Neural crest cell (in vitro differentiated cells): ENCODE results near the gene TSHZ2. TPM values are rescaled to one million over a fixed set of nuclear protein-coding genes. Genes with fewer than 3 reads are reported as not detected.
"Not testable (repeated sequence)": the region's sequence is repeated elsewhere in the genome, so short reads cannot be mapped to it uniquely, and the experiment has no call there.

ENCODE experiments used
- DNase-seq: peaks from one replicate; pipeline ENCODE4 v3.0.0; 2021; ENCODE audit warnings: low read depth, mixed read lengths, low spot score
- H3K27ac Mint-ChIP-seq: one replicate; pipeline ENCODE4 v1.8.0; 2021; ENCODE audit warnings: mild to moderate bottlenecking, mixed read lengths; ENCODE audit not compliant: unreplicated experiment
- H3K27me3 Mint-ChIP-seq: 2 replicates; pipeline ENCODE4 v1.8.0; 2021; ENCODE audit warnings: low read depth, mild to moderate bottlenecking, mixed read lengths
- H3K36me3 Mint-ChIP-seq: 2 replicates; pipeline ENCODE4 v1.8.0; 2021; ENCODE audit warnings: low read depth, mild to moderate bottlenecking, mixed read lengths
- H3K4me1 Mint-ChIP-seq: 2 replicates; pipeline ENCODE4 v1.8.0; 2021; ENCODE audit warnings: mixed read lengths
- H3K4me3 Mint-ChIP-seq: one replicate; pipeline ENCODE4 v1.8.0; 2021; ENCODE audit warnings: mild to moderate bottlenecking, mixed read lengths
- H3K9me3 Mint-ChIP-seq: 2 replicates; pipeline ENCODE4 v1.8.0; 2021; ENCODE audit warnings: mixed read lengths
- CTCF ChIP-seq: fragments of 200-600 bp; sonication (generic); conservative IDR thresholded peaks from 2 replicates; pipeline ENCODE4 v1.5.0; 2021; ENCODE audit warnings: antibody characterized with exemption, mild to moderate bottlenecking
- total RNA-seq: library from RNA; stranded (reverse); gene quantifications from 2 replicates; pipeline ENCODE4 v1.2.1, GENCODE V29; 2021

The TSHZ2 gene
- total RNA-seq, 1 donor from 2014 or later = 6.4 TPM

GRCh38 chr20:53365539-53366075, 393.4 kb downstream of the TSHZ2 start:
- no peaks in the 10 kb centered on the region for H3K36me3 Mint-ChIP-seq
- H3K9me3 Mint-ChIP-seq = peaks cover 2% of the 10 kb centered on the region
- H3K27ac Mint-ChIP-seq = no peak overlapping the region
- peaks cover 32% of the 10 kb centered on the region for H3K4me1 Mint-ChIP-seq
- DNase-seq = no peak
- TF ChIP-seq CTCF = no peak
- no peak overlapping the region for H3K4me3 Mint-ChIP-seq
- peaks cover 3% of the 10 kb centered on the region for H3K27me3 Mint-ChIP-seq

GRCh38 chr20:53366928-53367327, 394.8 kb downstream of the TSHZ2 start:
- H3K27ac Mint-ChIP-seq, H3K9me3 Mint-ChIP-seq, H3K27me3 Mint-ChIP-seq, H3K4me3 Mint-ChIP-seq, H3K36me3 Mint-ChIP-seq, DNase-seq: not testable (repeated sequence)
- H3K4me1 Mint-ChIP-seq = peaks cover 23% of the 10 kb centered on the region

GRCh38 chr20:53369871-53370270, 397.7 kb downstream of the TSHZ2 start:
- Mint-ChIP-seq H3K9me3 (peaks cover 2% of the 10 kb centered on the region), H3K27ac (no peak overlapping the region), H3K36me3 (no peaks in the 10 kb centered on the region), H3K4me3 (no peak overlapping the region), H3K27me3 (peaks cover 3% of the 10 kb centered on the region), H3K4me1 (peaks cover 23% of the 10 kb centered on the region)
- TF ChIP-seq CTCF = no peak
- no peak for DNase-seq

- no peak for TF ChIP-seq CTCF
- Mint-ChIP-seq H3K9me3 (peaks cover 4% of the 10 kb centered on the region), H3K4me3 (no peak overlapping the region), H3K36me3 (peaks cover 2% of the 10 kb centered on the region), H3K27ac (no peak overlapping the region), H3K4me1 (peaks cover 23% of the 10 kb centered on the region), H3K27me3 (peaks cover 3% of the 10 kb centered on the region)
- DNase-seq = no peak
Observed at GRCh38 chr20:53370345-53370961, 398.3 kb downstream of the TSHZ2 start.

GRCh38 chr20:53371216-53371615, 399.1 kb downstream of the TSHZ2 start:
- H3K27ac Mint-ChIP-seq = no peak overlapping the region
- DNase-seq = no peak
- H3K4me1 Mint-ChIP-seq = peaks cover 16% of the 10 kb centered on the region
- no peak for TF ChIP-seq CTCF
- H3K36me3 Mint-ChIP-seq = peaks cover 2% of the 10 kb centered on the region
- no peak overlapping the region for H3K4me3 Mint-ChIP-seq
- H3K9me3 Mint-ChIP-seq = peaks cover 4% of the 10 kb centered on the region
- no peaks in the 10 kb centered on the region for H3K27me3 Mint-ChIP-seq

- DNase-seq = no peak
- Mint-ChIP-seq H3K27ac (no peak overlapping the region), H3K36me3 (peaks cover 2% of the 10 kb centered on the region), H3K27me3 (no peaks in the 10 kb centered on the region), H3K9me3 (peaks cover 6% of the 10 kb centered on the region), H3K4me1 (no peaks in the 10 kb centered on the region), H3K4me3 (no peak overlapping the region)
- no peak for TF ChIP-seq CTCF
Observed at GRCh38 chr20:53376021-53376420, 403.9 kb downstream of the TSHZ2 start.
